Cerebellar nuclear complex (tissue), 1 donor: Measurements from ENCODE around the gene DCC.

Source experiments
- DNase-seq, 2 experiments: peaks; one replicate each; lab custom pipeline; 2025; lab: John Stamatoyannopoulos, UW

Gene DCC

DNA sequence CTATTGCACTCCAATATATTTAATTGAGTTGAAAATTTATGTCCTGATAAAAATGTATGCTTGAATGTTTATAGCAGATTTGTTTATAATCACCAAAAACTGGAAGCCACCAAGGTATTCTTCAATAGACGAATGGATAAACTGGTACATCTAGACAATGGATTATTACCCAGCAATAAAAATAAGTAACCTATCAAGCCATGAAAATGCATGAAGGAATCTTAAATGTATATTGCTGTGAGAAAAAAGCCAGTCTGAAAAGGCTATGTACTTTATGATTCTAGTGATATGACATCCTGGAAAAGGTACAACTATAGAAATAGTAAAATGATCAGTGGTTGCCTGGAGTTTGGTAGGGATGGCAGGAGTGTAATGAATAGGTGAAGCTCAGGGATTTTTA, 580.7 kb downstream of the DCC start:
- DNase-seq: no peak

DNA sequence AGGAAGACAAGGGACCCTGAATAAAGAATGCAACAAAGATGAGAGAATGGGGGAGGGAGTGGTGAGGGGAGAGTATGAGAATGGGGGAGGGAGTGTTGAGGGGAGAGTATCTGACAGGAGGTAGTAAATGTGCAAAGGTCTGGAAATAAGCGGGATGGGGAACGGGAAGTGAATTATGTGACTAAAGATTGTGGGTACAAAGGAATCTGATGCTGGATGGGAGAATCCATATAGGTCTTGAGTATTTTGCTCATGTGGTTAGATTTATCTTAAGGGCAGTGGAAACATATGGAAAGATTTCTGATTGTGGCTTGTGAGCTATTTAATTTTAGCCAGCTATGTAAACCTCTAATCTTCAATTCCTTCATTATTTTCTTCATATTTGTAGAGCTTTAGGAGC, 593.4 kb downstream of the DCC start:
- DNase-seq: no peak

DNA sequence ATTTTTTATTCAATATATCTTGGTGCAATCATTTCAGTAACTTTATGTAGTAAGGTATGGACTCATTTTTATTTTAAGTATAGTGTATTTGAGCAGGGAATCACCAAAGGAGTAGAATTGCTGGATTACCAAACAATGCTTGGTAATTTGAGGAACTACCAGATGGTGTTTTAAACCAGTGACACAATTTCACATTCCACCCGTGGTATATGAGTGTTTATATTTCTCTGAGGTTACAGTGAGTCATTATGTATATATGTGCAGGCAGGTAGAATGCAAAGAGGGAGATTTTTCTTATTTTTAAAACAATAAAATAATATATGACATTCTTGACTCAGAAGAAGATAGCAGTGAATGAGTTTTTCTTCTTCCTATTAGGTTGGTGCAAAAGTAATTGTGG, 596.9 kb downstream of the DCC start:
- DNase-seq: no peak

DNA sequence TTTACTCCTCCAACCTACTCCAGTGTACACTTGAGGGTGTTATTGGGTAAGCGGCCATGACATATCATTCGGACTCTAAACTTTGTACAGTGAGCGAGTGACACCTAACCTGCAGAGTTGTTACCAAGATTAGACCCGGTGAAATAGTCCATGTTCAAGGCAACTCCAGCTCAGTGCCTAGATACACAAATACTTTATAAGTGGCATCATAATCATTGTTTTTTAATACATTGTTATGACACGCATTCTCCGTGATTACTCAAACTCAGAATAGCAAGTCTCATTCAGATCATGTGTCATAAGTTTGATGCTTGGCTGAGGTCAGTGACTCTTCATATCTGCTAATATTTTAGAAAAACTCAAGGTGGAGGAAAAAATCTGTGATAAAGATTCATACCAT, 597.8 kb downstream of the DCC start:
- DNase-seq: no peak

DNA sequence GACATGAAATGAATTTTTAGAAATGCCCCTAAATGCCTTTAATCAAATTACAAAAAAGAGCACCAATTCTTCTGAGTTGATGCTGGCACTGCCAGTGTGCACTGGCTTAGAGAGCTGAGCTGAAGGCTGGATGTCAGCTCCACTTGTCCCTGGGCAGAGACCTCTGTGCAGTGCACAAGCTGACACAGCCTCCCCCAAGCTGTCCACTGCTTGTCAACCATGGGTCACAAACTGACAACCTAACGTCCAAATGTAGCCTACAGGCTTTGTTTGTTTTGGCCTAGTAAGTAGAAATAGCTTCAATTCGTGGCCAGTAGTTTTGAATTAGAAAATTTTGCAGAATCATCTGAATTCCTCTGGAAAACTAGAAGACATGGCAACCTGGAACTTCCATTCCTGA, 605.6 kb downstream of the DCC start:
- no peak for DNase-seq

DNA sequence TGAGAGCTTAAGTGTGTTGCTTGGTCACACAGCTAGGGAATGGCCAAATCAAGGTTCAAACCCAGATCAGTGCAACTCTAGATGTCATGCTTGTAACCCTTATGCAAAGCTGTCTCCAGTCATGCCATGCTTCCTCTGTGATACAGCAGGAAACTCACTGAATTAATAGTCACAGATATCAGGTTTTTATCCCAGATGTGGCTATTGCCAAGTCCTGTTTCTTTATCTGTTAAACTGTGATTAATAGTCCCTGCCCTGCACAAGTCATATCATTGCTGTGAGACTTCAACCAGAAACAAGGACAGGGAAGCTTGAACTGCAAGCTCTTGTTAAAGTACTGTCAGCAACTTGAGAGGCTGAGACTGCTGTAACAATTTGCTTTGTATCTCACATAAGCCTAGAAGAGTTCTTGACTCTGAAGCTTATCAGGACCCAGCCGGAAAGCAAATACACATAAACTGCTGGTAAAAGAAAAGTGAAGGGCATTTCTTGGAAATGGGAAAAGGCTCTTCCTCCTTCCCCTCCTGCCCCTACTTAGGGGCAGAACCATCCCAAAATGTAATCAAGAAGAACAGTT, 609.0 kb downstream of the DCC start:
- no peak for DNase-seq

DNA sequence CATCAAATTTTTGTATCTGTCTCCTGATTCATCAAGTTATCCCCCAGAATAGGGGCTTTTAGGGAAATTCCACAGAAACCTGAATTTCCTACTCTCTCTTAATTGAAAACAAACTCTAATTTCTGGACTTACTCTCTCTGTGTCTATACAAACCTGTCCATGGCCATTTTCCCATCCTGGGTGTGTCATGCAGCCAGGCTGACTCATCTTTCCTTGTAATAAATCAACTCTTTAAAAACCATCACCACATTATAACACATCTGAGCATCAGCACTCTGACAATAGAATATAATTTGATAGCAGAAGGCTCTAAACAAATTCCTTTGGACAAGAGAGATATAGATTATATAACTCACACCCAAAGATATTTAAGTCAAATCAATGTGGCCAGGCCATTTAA, 610.2 kb downstream of the DCC start:
- no peak for DNase-seq

DNA sequence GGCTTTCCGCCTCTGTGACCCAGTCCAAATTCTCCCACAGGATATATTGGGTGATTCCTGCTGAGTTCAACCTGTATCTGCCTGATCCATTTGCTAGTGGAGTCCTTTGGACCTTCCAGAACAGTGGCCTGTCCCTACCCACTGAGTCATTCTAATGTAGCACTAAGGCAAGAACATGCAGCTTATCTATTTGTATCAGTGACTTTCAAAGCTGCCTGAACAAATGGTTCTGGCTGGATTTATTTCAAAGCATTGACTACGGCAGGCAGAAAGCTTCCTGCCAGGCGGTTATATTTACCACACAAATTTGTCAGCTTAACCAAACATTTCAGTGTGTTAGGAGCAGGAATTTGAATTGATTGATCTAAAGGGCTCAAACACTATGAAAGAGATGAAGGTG, 613.4 kb downstream of the DCC start:
- no peak for DNase-seq

DNA sequence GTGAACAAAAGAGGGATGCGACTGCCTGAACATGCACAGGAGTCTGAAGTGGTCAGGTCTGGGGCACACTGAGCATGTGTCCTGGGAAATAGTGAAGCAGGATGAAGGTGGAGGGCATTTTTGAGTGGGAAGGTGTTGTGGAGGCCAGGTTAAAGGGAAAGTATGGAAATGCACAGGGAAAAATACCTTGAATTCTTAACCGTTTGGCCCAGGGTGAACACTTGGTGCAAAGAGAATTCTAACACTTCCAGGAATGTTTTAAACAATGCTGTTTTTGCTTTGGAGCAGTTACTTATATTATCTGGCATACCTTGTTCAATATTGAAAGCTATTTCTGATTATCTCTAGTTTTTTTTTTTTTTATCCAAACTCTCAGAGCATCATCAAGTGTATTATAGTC, 623.5 kb downstream of the DCC start:
- DNase-seq: no peak

DNA sequence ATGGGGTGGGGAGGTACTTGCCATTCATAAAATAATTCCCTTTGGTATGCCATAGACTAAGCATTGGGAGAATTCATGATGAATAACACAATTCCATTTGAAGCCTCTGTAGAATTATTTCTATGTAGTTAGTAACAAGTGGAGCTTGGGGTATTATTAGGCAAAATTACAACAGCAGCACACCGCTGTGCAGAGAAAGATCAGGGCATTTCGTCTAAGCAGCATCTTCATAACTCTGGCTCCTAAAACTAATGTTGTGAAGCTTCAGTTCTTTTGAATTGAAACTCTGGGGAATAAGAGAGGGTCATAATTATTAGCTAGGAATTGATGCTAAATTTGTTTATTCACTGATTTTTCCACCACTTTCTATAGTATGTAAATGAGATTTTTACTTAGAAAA, 630.7 kb downstream of the DCC start:
- DNase-seq: no peak

DNA sequence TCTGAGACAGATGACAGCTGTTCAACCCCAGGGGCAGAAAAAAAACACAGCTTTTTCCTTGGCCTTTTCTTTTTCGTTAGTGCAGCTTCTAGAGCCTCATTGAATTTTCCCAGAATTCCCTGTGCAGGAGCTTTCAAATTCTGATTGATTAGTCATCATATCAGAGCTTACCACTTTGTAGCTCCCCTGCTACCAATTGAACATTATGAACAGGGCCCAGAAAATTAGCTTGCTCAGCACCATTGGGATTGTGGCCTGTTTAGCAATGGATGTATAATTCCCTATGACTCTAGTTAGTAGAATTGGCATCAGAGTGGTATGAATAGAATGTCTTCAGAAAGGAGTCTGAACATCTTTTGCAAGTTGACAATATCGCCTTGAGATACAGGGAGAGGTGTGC, 631.1 kb downstream of the DCC start:
- no peak for DNase-seq

DNA sequence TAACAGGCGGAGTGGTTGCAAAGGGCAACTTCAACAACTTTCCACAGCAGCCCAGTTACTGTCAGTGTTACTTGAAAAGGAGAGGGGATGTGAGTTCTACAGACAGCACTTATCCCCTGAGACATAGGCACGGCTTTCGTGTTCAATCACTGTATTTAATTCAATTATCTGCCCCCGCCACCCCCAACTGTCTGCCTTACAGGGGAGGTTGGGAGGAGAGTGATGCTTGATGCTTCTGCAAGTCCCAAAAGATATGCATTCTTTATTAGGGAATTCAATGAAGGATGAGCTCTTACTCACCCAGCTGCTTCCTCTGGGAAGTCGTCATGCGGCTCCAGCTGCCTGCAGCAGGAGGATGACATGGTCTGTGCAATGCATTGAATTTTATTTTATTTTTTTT, 639.9 kb downstream of the DCC start:
- DNase-seq: no peak

DNA sequence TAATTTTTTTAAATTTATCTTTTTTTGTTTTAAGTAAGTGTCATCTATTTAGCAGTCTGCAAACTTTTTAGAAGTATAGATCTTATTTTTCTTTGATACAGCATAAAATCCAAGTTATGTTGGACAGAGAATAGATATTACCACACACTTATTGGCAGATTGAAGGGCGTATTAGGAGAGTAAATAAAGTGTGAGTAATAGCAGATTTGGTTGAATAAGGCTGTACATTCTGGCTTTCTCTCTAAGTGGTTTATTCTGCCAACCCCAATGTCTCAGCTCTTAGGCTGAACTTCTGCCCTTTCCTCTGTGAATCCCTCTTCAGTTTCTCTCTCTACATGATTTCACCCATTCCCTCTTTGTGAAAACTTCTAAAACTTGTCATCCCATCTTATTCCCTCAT, 651.2 kb downstream of the DCC start:
- no peak for DNase-seq

DNA sequence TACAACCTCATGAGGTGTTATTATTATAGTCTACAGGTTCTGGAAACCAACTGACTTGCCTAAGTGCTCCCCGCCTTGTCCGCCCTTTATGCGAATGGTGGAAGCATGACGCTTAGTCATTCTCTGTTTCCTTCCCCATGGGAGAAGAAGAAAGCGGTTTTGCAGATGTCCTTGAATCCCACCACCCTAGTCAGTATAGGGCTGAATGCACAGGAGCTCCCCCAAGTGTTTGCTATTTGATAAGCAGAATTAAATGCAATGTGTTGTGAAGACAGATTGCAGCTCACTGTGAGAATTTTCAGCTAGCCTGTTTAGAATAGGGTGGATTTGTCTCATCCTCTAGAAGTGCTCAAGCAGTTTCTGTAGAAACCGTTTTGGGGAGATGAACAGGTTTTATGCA, 652.0 kb downstream of the DCC start:
- no peak for DNase-seq

DNA sequence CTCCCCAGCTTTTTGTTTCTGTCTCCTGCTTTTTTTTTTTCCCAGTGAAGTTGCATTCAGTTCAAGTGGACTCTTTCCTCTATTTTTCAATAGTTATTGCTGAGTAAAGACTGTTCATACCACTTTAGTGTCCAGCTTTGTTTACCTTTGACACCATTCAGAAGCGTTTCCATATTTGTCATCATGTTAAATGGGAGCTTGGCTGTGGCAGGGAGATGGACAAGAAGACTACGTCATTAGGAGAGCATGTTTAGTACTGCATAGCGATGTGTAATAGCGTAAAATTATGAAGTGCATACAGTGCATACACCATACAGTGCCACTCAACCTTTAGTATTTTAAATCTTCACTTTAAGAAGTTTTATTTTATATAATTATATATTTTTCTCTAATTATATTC, 655.9 kb downstream of the DCC start:
- no peak for DNase-seq

DNA sequence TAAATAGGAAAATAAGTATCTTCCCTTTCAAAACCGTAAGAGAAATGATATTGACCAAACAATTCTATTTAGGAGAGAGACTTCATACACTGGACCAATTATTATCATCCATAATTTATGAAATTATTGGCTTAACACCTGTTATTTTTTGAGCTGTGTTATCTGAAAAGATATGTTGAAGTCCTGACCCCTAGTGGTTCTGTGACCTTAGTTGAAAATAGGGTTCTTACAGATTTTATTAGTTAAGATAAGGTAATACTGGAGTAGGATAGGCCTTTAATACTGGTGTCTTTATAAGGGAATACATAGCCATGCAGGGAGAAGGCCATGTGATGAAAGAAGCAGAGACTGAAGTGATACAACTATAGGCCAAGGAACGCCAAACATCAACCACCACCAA, 659.6 kb downstream of the DCC start:
- no peak for DNase-seq

DNA sequence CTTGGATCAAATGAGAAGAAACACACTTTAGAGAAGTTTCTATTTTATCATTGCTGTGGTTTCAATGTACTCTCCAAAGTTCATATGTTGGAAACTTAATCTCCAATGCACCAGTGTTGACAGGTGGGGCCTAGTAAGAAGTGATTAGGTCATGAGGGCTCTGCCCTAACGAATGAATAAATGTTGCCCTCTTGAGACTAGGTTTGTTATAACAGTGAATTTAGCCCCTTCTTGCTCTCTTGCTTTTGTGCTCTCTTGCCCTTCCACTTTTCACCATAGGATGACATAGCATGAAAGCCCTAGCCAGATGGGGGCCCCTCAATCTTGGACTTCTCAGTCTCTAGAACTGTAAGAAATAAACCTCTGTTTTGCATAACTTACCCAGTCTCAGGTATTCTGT, 664.8 kb downstream of the DCC start:
- DNase-seq: no peak

DNA sequence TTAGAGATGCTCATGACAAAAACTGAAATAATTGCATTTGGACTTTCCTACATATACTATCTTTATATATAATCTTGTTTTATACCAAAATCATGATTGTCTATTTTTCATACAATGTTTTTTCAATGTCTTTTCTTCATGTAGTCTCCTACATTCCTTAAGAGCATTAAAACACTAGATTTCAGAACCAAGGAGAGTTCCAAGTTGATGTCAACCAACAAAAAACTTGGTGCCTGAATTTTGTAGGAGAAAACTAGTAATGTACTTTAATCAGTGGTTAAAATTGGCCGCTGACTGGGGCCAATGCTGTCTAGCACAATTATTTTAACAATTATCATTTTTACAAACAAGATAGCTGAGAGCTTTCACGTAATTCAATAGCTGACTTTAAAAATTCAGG, 678.8 kb downstream of the DCC start:
- no peak for DNase-seq

DNA sequence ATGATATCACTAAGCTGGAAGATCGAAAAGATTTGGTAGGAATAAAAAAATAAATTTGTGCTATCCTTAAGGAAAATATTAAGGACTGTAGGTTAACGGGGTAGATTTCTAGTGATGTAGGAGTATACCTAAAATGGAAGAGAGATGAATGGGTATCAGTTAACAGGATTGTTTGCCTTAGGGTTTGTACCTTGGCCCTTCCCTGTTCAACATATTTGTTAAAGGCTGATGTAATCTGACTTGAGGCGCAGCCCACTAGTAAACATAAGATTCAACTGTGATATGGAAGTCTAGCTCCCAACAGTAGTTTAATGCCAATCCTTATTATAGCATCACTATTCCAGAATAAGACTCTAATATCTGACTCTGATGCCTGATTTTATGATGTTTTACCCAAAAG, 685.2 kb downstream of the DCC start:
- no peak for DNase-seq

DNA sequence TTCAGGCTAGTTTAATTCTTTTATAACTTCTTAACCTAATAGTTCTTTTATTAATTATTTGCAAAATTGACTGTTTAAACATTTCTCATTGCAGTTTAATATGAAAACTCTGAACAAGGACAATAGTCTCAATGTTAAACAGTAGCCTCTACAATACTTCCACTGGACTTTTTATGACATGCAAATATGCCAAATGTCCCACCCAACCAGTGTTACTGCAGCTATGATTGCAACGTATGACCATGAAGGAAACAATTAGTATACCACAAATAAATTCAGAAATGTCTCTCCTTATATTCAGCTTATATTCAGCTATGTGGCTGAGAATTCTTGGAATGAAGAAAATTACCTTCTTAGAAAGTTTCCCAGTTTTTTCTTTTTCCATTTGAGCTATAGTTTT, 688.6 kb downstream of the DCC start:
- no peak for DNase-seq

DNA sequence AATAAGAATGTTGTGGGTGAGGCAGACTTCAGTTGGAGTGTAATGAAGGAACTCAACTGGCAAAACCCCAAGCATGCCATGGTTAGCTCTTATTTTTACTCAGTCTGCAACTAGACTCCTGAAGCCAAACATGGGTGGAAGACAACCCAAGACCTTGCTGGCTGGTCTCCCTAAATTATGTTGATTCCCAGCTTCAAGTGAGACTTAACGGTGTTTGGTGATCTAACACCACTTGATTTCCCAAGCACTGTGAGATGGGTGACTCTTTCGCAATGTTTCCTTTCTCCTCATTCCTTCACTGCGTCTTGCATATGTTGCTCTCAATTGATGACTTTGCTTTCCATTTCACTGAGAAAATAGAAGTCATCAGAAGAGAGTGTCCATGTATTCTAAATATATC, 693.1 kb downstream of the DCC start:
- DNase-seq: no peak

DNA sequence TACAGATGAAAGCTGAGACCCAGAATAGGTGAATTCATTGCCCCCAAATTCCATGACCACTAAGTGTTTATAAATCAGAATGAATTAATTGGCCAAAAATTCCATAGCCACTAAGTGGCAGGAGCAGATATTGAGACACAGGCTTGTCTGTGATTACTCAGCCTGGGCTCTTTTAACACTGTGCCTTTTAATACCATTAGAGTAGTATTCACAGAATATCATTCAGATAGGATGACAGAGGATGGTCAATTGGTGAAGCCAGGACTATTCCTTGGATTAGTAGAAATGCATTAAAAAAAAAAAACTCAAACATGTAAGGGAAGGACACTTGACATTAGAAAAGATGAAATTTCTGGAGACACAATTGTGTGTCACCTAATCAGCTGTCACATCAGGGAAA, 698.6 kb downstream of the DCC start:
- DNase-seq: no peak

DNA sequence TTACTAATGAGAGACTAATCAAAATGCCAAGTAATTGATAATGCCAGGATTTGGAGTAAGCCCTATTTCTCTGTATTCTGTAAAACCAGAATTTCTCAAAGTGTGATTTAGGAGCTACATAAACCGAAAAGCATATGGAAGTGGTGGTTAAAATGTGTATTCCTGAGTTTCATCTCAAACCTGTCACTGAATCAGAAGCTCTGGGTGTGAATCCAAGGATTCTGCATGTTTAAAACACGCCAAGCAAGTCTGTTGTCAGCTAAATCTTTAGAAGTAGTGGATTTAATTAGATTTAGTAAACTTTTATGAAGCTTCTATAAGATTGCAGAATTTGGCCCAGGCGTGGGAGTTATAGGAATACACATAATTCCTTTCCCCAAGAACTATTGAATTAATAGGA, 700.3 kb downstream of the DCC start:
- no peak for DNase-seq

DNA sequence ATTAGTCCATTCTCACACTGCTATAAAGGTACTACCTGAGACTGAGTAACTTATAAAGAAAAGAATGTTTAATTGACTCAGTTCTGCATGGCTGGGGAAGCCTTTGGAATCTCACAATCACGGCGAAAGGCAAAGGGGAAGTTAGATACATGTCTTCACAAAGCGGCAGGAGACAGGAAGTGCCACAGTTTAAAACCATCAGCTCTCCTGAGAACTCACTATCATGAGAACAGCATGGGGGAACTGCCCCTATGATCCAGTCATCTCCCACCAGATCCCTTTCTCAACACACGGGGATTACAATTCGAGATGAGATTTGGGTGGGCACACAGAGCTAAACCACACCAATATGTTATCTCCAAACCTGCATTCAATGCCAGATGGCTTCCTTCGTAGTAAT, 716.1 kb downstream of the DCC start:
- DNase-seq: no peak

DNA sequence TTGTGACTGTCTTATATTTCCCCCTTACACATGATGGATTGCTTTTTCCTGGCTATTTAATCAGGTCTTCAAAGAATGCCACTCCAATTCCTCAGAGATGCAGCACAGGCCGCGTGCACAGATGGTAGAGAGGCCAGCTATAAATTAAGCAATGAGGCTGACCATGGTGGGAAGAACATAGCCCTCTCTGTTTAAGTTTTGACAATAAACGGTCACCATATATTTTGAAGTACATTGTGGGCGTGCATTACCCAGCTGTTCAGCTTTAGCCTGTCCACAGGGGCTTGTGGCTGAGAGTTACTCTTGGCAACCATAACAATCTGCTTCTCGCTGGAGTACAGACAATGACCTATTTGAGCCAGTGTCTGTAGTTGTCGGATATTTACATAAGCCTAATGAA, 730.8 kb downstream of the DCC start:
- no peak for DNase-seq
